Measurements from ENCODE around the gene IQGAP2. TPM values are rescaled to one million over a fixed set of nuclear protein-coding genes. Genes with fewer than 3 reads are reported as not detected.

Gene IQGAP2
- polyA plus RNA-seq, 3 donors, result 55.1 to 76.6 (median 60.8) TPM

DNA sequence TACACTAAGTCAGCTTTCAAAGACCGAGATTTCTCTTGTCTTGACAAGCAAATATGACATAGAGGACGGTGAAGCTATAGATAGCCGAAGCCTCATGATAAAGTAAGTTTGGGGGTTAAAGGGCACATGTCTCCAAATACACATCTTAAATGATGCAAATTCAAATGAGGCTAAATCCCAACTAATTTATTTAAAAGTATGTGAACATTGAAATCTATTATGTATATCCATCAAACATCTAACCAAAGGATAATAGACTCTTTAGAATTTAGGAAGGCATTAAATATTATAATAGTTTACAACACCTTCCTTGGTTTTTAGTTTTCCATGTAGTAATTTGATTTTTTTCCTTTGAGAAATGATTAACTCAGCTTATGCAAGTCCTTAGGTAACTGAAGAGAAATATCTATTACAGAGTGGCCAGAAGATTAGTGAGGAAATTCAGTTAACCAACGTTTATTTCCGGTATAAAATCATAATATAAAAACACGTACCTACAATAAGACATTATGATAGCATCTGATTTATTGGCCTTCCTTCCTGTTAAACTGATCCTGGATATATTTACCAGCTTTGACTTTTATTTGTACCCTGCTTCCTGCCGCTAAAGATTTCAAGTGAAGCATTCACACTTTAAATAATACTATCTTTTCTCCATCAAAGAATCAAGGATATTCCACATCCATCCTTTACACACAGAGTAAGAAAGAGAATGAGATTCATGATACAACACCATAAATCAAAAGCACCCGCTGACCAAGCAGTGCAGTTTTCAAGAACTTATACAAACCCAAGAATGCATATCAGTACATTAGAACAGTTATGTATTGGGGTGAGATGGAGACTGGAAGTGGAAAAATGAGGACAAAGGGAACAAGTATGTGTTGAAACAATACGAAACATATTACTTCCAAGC is 281.0 kb downstream of the IQGAP2 start:
- no peak for DNase-seq

DNA sequence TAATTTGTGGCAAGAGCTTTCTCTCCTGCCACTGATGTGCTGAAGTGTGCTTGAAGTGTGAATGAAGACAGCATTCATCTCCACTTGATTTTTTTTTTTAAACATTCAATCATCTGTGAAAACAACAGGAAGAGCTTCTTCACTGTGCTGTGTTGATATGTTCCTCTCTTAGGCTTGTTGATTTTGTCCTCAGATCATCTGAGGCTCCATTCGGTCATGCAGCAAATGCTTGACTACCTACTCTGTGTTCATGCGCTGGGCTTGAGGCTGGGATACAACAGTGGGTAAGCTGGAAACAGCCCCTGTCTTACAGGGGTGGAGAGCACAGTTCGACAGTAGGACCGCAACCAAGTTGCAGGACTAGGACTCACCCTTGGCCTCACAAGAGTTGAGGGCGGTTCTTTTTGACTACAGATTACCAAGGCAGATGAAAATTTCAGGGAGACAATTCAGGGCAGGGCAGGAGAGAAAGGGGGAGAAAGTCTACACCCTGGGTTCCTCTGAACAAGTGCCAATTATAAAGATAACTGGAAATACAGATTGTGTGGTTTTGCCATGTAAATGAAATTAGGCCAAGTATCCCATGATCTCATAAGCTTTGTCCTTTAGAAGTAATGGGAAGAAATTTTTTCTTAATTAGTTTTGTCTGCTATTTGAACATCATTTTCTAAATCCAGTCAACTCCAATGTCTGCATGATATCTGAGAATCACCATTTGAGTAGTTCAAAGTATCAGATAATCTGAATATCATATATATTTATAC is 281.9 kb downstream of the IQGAP2 start:
- DNase-seq, result no peak

DNA sequence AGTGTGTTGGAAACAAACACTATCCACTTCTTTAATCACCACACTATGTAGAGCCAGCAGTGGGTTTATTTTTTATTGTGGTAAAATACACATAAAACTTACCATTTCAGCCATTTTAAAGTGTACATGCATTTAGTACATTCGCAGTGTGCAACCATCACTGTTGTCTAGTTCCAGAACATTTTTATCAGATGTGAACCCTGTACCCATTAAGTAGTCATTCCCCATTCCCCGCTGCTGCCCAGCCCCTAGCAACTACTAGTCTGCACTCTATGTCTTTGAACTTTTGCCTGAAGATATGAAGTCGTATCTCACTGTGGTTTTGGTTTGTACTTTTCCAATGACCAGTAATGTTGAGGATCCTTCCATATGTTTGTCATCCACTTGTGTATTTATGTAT is 282.6 kb downstream of the IQGAP2 start:
- DNase-seq, result no peak

DNA sequence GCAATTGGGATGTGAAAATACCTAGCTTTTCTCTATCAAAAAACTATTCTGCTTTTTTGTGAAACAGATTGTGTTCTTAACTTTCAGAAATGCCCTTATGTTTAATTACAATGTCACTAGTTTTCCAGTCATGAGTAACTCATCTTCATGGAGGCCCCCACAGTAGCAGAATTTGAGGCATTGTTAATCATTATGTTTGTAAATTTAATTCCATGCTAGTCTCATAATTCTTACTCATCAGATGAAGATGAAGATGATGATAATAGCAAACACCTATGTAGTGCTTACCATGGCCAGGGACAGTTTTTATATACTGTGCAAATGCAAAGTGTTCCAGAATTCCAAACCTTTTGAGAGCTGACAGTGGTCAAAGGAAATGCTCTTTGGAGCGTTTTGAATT is 285.1 kb downstream of the IQGAP2 start:
- no peak for DNase-seq

GRCh38 chr5:76688836-76689235 is 285.8 kb downstream of the IQGAP2 start:
- no peak for DNase-seq

DNA sequence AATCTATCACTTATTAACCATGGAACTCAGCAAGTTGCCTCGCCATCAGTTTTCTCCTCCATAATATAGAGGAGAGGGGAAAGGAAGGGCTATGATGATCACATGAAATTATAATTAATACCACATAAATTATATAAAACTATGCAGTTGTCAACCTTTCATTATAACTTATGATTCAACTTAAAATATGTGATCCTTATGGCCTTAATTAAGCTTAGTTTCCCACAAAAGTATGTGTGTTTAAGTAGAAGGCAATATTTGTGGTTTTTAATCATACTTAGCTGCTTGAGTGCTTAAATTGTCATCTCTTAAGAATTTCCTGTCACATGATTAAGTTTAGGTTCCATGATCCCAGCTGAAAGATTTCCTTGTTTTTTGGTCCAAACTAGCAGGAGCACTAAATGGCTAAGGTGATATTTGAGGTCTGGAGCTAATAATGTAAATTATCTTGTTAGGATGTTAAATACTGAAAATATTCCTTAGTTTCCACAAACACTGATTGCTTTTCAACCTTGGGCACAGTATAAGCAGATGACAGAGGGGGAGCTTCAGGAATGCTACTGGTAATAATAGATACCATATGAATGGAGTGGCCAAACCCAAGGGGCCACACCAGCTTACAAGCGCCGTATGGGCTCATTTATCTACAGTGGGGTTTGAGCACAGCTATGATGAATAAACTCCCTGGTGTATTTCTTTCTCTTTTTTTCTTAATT is 286.4 kb downstream of the IQGAP2 start:
- peak; percentile 31 for DNase-seq

GRCh38 chr5:76690037-76690679 is 287.1 kb downstream of the IQGAP2 start:
- no peak for DNase-seq

GRCh38 chr5:76690704-76691466 is 287.8 kb downstream of the IQGAP2 start:
- DNase-seq, result no peak

DNA sequence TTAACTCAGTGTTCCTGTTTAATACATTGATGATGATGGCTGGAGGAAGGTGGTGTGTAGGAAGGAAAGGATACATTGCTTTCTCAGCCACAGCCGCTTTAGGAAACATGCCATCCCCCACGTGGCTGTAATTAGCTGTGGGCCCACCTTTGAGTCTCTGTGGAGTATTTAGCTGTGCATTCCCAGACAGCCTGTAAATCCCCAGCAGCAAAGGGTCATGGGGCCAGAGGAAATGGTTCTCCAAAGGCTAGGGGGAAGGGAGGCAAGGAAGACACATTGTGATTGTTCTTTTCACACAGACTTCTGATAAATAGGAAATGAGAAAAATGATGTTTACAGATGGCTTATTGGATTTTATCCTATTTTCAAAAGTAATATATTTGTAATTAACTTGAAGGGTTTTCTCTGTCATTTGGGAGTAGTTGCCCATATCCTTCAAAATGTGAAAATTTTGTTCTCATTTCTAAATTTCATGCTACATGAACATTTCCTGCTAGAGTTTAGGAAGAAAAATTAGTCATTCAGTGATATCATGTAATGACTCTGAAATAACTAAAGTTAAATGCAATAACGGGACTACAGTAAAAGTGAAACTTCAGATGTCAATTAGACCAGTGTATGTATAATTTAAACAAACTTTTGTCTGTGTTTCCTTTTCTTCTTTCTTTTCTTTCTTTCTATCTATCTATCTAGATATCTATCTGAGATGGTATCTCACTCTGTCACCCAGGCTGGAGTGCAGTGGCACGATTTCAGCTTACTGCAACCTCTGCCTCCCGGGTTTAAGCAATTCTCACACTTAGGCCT is 288.6 kb downstream of the IQGAP2 start:
- no peak for DNase-seq

GRCh38 chr5:76692274-76692540 is 289.1 kb downstream of the IQGAP2 start:
- DNase-seq, result no peak

- no peak for DNase-seq
Observed at GRCh38 chr5:76692651-76693050, 289.6 kb downstream of the IQGAP2 start.

DNA sequence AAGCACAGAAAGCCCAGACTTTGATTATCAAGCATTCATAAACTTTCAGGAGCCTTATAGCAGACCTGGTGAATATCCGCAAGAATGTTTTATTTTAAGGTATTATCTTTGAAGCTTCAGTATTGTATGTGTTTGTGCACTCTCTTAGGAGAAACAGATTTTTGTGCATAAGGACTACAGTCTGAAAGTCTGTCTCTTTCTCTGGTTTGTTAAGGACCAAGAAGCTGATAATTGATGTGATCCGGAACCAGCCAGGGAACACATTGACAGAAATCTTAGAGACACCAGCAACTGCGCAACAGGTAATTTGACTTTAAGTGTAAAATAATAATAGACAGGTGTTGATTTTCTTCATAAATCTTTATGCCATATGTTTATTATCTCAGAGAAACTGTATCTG is 290.1 kb downstream of the IQGAP2 start:
- no peak for DNase-seq

GRCh38 chr5:76694317-76694716 is 291.2 kb downstream of the IQGAP2 start:
- DNase-seq, result no peak

- DNase-seq, result no peak
Observed at GRCh38 chr5:76695346-76695745, 292.3 kb downstream of the IQGAP2 start.

GRCh38 chr5:76696251-76696650 is 293.2 kb downstream of the IQGAP2 start:
- DNase-seq, result no peak

DNA sequence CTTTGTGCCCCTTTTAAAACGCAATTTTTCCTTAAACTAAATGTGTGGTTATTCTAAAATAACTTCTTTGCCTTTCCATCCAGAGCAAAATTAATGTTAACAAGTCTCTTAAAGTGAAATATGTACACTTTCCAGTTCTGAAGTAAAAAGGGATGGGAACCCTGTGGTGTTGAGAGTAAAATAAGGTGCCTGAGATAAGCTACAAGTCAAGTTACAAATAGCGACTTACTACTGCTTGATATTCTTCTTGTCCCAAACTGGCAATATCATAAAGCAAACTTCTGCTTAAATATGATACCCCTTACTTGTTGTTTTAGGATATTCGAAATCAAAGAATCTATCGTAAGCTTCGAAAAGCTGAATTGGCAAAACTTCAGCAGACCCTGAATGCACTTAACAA is 294.6 kb downstream of the IQGAP2 start:
- DNase-seq, result no peak

DNA sequence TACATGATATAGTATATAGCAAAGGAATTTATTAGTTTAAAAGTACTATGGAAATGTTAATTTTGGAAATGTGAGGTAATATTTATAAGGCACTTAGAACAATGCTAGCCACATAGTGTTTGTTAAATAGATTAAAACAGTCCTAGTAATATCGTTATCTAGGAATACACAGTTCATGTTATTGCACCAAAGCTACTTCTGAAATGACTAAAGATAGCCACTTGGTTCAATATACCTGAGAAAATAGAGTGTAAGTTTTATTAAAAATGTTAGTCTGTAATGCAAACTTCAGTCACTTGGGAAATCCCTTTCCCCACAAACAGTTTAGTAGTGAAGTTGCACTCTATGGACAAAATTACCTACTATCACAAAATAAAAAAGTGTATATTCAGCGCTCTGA is 297.5 kb downstream of the IQGAP2 start:
- no peak for DNase-seq

DNA sequence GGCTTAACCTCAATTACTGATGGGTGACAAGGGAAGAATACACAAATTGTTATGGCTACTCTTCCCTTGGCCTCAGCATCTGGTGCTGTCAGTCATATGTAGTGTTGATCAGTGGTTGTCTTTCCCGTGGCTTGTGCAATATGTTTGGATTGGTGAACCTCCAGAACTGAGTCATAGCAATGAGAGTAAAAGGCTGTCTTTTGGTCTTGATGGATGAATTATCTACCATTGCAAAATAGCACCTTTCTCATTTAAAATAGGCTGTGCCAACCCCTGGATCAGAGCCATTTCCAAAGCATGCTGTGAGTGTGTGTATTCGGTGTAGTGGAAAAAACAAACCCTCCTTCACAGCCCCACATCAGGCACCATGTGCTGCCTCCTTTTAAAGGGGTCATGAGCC is 298.2 kb downstream of the IQGAP2 start:
- DNase-seq, result no peak

DNA sequence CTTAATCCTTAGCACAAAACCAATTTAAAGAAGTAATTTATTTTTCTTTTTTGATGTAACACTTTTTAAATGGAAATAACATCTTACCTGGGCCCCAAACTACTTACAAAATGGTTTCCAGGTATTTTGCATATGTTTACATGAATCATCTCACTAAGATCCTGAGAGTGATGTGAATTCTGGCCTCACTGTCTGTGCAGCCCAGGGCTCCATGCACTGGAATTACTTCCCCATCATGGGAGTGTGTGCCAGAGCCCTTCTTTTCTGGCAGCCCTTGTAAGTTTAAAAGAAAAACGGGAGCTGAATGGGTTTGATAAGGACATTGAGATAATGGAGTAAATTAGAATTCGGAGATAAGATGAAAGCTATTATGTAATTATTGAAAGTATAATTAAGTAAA is 300.6 kb downstream of the IQGAP2 start:
- DNase-seq, result no peak

GRCh38 chr5:76704131-76704663 is 301.1 kb downstream of the IQGAP2 start:
- no peak for DNase-seq
